HG03066 (cell line): Measurements from ENCODE around the gene SYK.

ENCODE experiments used
- ATAC-seq: cut with Tn5 transposase; IDR thresholded peaks from one replicate; pipeline ENCODE4 v1.9.1; 2021; ENCODE audit warnings: low read depth; ENCODE audit not compliant: unreplicated experiment

SYK gene

DNA sequence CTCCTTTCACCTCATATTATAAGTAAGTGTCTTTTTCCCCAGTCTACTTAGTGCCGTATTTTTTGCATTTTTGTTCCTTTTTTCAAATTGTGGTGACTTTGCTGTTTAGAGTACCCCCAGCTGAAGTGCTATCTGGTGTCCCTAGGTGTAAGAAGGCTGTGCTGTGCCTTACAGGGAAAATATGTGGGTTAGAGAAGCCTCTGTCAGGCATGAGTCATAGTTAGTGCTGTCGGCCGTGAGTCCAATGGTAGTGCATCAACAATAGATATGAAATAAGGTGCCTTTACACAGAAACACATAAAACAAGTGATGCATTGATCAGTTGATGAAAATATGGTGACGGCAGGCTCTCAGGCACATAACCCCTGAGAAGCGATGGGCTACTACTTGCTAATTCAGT is 20.1 kb downstream of the SYK start:
- no peak for ATAC-seq

DNA sequence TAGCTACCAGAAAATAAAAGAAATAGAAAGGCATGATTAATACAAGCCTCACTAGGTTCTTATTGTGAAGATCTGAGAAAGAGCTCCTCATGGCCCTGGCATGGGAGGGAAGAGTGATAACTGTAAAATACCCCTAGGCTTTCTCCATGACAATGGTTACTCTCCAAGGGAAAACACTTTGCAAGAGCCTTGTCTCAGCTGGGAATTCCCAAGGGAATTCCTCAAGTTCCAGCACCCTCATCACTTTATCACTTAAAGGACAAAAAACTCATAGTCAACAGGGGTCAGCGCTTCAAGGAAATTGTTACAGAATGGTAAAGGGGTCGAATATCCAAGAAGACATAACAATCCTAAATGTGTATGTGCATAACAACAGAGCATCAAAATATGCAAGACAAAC is 21.2 kb downstream of the SYK start:
- ATAC-seq: no peak

DNA sequence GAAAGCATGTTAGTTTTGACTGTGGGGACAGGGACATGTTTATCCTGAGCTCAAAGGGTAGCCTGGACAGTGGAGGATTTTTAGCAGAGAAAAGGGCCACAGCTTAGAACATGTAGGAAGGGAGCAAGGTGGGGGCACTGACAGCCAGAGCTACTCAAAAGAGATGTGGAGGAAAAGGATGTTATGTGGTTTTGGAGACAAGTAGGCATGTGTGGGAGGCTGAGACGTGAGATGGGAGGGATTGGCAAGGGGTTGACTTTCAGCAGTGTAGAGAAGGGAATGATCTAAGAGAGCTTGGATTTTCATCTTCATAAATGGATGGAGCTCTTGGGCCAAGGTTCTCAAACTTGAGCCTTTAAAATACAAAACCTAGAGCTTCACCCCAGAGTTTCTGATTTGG is 24.0 kb downstream of the SYK start:
- no peak for ATAC-seq

DNA sequence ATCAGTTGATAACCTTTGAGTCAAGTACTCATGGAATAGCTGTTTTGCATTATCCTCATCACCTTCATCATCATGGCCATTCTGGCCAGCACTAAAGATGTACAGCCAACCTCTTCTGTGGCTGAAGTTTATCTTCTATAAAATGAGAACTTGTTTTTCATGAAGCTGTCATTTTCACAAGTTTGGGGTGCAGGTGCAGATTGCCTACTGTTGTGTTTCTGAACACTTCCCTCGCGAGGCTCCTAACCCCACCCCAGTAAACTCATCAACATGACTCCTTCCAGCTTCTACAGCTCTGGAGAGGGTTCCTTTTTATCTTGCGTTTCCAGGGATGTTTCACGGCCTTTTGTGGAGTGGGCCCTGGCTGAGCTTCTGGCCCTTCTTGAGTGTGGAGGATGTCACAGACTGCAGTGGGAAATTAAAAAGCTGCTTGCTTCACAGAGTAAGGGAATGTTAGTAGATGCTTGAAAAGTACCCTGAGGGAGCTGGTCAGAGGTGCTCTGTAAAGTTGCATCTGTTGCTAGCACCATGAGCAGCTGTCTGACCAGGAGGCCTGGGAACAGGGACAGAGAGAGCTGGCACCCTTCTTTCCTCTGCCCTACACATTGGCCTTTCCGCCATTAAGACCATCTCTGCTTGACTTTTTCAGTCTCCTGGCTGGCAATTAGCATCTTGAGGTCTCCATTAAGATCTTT is 24.9 kb downstream of the SYK start:
- ATAC-seq: no peak

DNA sequence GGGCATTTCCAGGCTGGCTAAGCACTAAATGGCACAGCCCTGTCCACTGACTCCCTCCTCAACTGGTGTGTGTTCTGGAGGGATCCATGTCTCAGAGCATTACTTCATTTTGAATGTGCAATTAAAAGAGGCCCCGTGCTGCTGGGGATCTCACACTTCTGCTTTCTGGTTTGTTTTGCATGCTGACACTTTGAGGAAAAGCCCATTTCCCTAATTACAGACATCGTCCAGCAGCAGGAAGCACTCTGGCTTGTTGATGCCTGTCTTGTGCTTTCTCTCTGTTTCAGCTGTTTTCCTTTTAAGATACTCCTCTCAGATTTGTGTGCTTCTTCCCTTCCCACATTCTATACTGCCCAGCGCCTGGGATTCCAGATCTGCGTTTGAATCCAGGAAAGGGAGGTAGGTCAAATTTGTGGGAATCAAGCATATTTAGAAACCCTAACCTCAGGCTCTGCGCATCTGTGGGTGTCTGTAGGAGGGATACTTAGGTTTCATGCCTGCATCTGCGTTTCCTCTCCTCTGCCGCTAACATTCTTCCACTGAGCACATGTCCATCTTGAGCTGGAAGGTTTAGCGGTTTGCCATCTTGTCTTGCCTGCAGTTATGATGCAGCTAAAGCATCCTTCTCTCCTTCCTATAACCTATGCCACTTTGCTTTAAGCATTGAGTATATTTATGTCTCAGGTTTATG is 25.7 kb downstream of the SYK start:
- ATAC-seq: peak; percentile 70

DNA sequence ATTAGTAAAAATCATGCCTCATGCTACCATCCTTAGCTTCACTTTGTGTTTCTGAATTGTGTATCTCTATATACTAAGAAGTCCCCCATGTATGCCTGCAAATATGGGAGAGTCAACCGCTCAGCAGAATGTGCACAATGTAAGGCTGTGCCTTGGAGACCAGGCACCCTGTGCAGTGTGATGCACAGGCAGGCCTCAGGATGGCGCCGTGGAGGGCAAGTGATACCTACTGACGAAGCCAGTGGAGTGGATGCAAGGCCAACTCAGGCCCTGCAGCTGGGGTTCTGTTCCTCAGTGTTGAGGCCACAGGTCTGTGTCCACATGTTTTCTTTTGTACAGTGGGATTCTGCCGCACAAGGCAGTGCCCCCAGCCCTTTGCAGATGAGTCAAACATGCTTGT is 28.4 kb downstream of the SYK start:
- no peak for ATAC-seq

DNA sequence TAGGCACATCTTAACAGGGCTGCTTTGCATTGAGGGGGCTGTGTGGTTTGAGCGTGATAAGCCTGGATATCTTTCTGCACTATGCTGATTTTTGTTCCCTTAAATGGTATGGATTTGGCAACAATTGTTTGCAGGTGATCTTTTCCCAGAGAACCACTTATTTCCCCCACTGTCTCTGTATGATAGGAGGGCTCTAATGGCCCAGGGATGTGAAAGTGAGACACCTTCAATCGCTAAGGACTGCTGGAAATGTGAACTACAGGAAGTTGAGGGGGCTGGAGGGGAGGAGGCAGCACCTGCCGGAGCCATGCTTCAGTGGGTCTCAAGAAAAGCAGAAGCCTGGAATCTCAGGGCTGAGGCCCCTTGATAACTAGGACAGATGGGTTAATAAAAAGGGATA is 29.4 kb downstream of the SYK start:
- ATAC-seq: peak; percentile 50

DNA sequence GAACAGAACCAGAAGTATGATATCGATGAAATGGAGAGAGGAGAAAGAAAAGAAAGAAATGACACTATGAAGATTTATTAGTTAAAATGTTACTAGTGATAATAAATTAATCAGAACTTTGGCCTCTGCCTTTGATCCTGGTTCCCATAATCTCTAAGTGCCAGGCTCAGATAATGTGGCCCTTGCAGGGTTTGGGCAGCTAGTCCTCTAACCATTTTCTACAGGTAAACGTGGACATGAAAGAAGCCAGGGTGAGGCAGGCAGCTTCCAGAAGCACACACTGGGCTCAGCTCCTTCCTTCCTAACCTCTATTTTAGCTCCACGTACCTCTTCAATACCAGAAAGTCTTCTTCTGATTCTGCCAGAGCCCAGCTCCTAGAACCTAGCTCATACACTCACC is 30.6 kb downstream of the SYK start:
- ATAC-seq: no peak

DNA sequence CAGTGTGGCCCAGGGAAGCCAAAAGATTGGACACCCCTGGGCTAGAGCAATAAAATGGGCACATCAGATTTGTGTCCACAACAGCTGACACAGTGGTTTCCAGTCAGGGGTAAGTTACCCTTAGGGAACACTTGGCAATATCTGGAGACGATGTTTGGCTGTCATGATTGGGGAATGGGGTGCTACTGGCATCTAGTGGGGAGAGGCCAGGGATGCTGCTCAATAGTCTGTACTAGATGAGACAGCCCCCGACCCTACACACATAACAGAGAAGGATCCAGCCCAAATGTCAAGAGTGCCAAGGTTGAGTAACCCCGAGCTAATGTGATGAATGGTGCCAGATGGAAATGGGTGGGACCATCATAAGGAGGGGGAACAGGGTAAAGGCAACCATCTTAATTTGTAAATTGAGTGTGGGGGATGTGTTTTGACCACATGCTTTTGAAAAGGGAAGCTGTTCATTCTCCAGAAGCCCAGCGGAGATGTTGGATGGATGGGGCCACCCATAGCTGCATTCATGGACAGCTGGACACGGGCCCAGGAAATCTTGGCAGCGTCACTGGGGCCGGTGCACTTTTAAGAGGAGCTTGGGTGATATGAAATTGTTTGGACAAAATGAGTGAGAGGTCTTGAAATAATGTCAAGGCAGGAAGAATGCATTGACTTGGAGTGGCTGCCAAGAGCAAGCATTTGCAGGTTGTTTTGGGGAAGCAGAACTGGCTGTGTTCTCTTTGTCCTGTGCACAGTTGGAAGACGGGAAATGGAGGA is 33.4 kb downstream of the SYK start:
- ATAC-seq: no peak

DNA sequence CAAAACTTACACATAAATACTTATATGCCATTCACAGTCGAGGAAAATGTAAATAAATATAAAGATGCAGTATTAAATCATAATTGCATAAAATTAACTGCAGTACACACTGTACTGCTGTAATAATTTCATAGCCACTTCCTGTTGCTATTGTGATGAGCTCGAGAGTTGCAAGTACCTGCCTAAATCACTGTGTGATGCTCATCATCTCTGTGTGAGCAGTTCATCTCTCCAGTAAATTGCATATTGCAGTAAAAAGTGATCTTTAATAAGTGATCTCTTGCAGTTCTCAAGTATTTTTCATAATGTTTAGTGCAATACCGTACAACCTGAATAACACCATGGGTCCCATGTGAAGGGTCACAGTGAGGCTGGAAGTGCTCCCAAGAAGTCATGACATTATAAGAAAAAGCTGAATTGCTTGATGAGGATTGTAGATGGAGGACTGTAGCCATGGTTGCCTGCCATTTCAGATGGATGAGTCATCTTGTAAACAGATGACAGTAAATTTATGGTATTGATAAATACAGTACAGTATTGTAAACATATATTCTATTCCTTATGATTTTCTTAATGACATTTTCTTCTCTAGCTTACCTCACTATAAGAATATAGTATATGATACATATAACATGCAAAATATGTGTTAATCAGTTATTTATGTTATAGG is 34.9 kb downstream of the SYK start:
- no peak for ATAC-seq

DNA sequence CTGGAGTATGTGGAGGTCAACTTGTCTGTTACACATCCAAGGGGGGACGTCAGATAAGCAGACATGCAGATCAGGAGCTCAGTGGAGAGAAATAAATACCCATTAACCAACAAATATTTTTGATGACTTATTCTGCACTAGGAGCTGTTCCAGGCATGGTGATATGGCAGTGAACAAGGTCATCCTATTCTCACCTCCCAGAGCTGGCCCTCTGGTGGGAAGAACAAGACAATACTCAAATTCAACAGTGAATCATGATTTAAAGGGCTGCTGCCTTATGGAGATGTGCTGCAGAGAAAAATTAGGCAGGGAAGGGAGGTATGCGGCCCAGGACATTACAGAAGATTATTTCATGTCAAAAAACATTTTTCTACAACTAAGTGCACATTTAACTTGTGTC is 36.5 kb downstream of the SYK start:
- no peak for ATAC-seq

DNA sequence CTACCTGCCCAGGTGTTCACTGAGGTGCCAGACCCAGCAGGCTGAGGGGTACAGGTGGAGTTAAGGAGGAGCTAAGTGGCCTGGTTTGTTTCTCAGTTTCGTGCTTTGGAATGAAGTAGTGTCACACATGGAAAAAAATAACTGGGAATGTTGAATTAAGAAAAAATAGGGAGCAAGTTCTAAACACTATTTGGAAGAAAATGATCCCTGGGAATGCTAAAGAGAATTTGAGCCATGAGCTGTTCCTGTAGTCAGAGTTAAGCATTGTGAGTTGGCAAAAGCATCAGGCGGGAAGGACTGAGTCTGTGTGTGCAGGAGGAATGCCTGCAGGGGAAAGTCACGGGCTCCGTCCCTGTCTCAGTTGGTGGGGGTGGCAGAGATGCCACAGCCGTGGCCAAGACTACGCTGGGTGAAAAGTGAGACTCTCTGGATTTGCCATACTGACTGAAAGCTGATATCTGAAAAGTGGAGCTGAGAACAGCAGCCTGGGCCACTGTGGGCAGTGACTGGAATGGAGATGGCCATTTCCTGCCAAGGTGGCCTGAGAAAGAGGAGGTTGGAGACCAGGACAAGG is 37.0 kb downstream of the SYK start:
- no peak for ATAC-seq

DNA sequence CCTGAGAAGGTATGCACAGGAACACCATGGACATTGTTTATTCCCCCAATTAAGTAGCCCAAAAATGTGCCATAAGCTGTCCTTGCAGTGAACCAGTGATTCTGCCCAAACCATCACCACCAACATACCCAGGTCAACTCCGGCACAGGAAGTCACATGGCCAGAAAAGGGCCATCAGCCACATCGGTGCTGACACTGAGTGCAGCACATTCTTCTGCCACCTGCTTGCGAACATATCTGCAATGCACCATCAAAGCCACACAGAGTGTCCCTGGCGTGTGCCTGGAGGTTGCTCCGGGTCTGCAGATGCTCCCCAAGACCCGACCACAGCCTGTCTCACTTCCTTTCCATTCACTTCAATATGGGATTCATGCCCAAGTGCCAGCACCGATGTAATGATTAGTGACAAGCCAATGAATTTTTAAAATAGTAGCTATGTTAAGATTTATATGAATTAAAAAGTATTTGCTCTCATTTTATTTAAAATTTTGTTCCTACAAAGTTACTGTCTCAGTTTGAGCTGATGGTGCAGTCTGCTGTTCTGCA is 37.6 kb downstream of the SYK start:
- no peak for ATAC-seq

DNA sequence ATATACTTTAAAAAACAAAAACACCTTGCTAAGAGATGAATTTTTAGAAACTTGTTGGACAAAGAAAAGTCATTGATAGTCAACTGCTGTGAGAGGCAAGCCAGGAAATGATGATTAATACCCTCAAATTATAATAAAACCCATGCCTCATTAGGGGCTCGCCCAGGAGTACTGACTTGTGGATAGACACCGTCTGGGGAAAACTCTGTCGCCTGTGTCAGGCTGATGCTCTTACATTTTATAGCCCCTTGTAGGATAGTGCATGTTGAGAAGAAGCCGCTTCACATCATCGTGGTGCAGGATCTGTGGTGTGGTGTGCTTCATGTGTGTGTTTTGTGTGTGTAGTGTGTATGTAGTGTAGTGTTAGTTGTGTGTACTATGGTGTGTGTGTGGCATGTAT is 39.1 kb downstream of the SYK start:
- no peak for ATAC-seq

DNA sequence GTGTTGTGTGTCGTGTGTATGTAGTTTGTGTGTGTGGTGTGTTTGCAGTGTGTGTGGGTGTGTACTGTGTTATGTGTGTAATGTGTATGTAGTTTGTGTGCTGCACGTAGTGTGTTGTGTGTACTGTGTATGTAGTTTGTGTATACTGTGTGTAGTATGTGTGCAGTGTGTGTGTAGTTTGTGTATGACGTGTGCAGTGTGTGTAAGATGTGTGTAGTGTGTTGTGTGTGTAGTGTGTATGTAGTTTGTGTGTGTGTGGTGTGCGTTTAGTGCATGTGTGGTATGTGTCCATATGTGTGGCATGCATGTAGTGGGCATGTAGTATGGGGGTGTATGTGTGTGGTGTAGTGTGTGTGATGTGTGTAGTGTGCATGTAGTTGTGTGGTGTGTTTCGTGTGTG is 39.6 kb downstream of the SYK start:
- ATAC-seq: no peak

DNA sequence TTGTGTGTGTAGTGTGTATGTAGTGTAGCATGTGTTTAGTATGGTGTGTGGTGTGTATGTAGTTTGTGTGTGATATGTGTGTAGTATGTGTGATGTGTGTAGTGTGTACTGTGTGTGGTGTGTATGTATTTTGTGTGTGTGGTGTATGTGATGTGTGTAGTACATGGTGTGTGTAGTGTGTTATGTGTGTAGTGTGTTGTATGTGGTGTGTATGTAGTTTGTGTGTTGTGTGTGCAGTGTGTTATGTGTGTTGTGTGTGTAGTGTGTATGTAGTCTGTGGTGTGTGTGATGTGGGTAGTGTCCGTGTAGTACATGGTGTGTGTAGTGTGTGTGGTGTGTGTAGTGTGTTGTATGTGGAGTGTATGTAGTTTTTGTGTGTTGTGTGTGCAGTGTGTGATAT is 40.0 kb downstream of the SYK start:
- no peak for ATAC-seq

DNA sequence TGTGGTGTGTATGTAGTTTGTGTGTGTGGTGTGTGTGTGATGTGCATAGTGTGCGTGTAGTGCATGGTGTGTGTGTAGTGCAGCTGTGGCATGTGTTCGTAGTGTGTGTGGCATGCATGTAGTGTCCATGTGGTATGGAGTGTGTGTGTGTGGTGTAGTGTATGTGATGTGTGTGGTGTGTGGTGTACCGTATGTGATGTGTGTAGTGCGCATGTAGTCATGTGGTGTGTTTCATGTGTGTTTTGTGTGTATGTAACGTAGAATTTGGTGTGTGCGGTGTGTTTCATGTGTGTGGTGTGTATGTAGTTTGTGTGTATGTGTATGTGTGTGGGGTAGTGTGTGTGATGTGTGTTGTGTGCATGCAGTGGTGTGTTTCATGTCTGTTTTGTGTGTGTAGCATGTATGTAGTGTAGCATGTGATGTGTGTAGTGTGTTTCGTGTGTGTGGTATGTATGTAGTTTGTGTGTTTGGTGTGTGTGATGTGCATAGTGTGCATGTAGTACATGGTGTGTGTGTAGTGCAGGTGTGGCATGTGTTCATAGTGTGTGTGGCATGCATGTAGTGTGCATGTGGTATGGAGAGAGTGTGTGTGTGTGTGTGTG is 40.7 kb downstream of the SYK start:
- no peak for ATAC-seq

DNA sequence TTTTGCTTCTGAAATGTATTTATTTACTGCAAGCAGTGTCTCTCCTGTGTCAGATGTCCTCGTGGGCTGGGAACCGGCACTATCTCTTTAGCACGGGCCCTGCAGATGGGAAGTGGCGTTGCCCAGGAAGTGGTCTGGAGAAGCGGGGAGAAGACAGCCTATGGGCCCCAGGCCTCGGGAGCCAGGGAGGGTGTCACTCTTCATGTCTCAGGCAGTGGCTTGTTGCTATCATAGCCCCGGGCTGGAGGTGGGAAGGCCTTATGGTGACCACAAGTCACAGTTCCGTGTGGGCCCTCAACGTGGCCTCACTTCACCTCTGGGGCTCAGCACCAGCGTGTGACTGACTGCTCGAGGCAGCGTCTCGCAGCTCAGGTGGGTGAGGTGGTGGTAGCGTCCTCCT is 41.4 kb downstream of the SYK start:
- no peak for ATAC-seq

DNA sequence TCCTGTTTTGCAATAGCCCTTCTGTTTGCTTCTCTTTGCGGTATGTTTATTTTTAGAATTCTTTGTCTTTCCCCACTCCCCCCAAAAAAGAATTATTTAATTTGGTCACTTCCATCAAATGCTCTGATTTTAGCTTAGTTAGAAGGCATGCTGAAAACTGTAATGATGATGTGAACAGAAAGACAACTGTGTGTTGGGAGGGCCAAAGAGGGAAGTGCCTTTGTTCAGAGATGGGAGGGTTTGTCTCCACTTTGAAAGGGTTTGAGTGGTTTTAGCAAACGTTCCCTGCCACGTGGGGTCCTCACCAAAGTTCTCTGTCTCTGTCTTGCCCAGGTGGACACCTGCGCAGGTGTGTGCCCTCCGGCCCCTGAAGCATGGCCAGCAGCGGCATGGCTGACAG is 41.9 kb downstream of the SYK start:
- no peak for ATAC-seq

DNA sequence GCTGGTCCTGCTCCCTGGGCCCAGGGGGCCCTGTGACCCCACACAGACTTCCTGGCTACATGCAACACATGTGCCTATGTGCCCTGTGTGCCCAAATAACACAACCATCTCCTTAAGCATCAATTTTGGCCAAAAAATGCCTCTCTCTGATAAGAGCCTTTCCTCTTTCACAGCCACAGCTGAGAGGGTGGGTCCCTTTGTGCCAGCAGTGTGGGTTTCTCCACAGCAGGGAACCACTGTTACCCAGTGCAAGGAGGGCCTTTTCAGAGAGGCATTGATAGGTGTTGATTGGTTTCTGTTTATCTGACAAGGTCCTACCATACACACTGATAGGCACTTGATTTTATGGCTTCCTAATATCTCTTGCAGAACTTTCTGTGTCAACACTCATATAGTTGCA is 42.7 kb downstream of the SYK start:
- ATAC-seq: no peak
